Osteoblast (primary cell): ENCODE measurements around the gene UNC45A. TPM values are rescaled to one million over a fixed set of nuclear protein-coding genes. Genes with fewer than 3 reads are reported as not detected.
"Not testable (repeated sequence)": the region's sequence is repeated elsewhere in the genome, so short reads cannot be mapped to it uniquely, and the experiment has no call there.

Experiments used
- DNase-seq: peaks from one replicate; pipeline ENCODE4 v3.0.0; 2011; ENCODE audit warnings: low spot score, mixed read lengths; ENCODE audit not compliant: insufficient read length; ENCODE audit errors: missing footprints
- H2AFZ ChIP-seq: 2 replicates; pipeline ENCODE4 v1.6.0; 2011; ENCODE audit warnings: mild to moderate bottlenecking, low read length
- H3K27ac ChIP-seq: 2 replicates; pipeline ENCODE4 v1.5.1; 2011; ENCODE audit warnings: mild to moderate bottlenecking, low read depth, low read length, moderate library complexity
- H3K27me3 ChIP-seq: 2 replicates; pipeline ENCODE4 v1.6.0; 2012; ENCODE audit warnings: mild to moderate bottlenecking, control low read depth, inconsistent platforms, low read length, moderate library complexity; ENCODE audit not compliant: insufficient read depth
- H3K36me3 ChIP-seq: 2 replicates; pipeline ENCODE4 v1.5.1; 2011; ENCODE audit warnings: mild to moderate bottlenecking, low read length, control low read depth, moderate library complexity; ENCODE audit not compliant: insufficient read depth
- H3K4me1 ChIP-seq: 2 replicates; pipeline ENCODE4 v1.5.1; 2011; ENCODE audit warnings: mild to moderate bottlenecking, low read length, control low read depth, moderate library complexity; ENCODE audit not compliant: insufficient read depth
- H3K4me2 ChIP-seq: 2 replicates; pipeline ENCODE4 v1.6.0; 2011; ENCODE audit warnings: mild to moderate bottlenecking, low read length; ENCODE audit not compliant: insufficient read depth
- H3K4me3 ChIP-seq: fragments of 200-600 bp; sonication (generic); 3 replicates; pipeline ENCODE4 v1.5.1; 2012; ENCODE audit warnings: mild to moderate bottlenecking, low read length, inconsistent platforms; ENCODE audit not compliant: insufficient read depth
- H3K79me2 ChIP-seq: 2 replicates; pipeline ENCODE4 v1.6.0; 2012; ENCODE audit warnings: mild to moderate bottlenecking, low read length, control low read depth, inconsistent platforms; ENCODE audit not compliant: insufficient read depth
- H3K9me3 ChIP-seq: 2 replicates; pipeline ENCODE4 v1.5.1; 2011; ENCODE audit warnings: low read depth, low read length, control low read depth
- H4K20me1 ChIP-seq: 2 replicates; pipeline ENCODE4 v1.6.0; 2012; ENCODE audit warnings: mild to moderate bottlenecking, low read length, control low read depth; ENCODE audit not compliant: insufficient read depth
- total RNA-seq: library from RNA; depleted of rRNA; stranded (reverse); fragments of >200 nt; gene quantifications from 2 replicates; pipeline ENCODE4 v1.2.3, GENCODE V29; 2012
- TF ChIP-seq, protein P1 (sequence below): IDR thresholded peaks from 2 replicates; pipeline ENCODE4 v1.5.1; 2011; ENCODE audit warnings: mild to moderate bottlenecking, low read depth, low read length, moderate library complexity; ENCODE audit errors: extremely low read depth

The UNC45A gene
- total RNA-seq, 1 donor: 74.9 TPM

DNA sequence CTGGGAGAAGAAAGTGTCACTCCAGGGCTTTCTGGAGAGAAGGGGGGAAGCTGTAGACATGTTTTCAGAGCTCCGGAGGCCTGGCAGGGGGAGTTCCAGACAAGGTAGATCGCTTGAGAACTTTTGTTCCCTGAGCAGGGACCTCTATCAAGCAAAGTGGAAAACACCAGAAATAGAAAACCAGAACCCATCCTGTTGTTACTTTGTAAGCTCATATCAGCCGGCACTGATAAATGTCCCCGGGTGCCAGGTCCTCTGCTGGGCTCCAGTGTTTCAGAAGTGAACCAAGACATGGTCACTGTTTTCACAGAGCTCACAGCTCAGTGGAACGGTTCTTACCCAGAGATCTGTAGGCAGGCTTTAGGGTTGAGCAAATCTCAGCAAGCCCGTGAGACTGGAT lies 16.2 kb upstream of the UNC45A start:
- no peaks in the 10 kb centered on the region for H4K20me1 ChIP-seq
- no peak for DNase-seq
- no peak overlapping the region for H3K4me2 ChIP-seq
- H3K36me3 ChIP-seq: peaks cover 47% of the 10 kb centered on the region
- no peaks in the 10 kb centered on the region for H3K4me1 ChIP-seq
- no peaks in the 10 kb centered on the region for H3K27me3 ChIP-seq
- H3K9me3 ChIP-seq: no peaks in the 10 kb centered on the region
- H3K4me3 ChIP-seq: no peak overlapping the region
- H3K79me2 ChIP-seq: no peaks in the 10 kb centered on the region
- H3K27ac ChIP-seq: no peak overlapping the region
- TF ChIP-seq, protein P1, sequence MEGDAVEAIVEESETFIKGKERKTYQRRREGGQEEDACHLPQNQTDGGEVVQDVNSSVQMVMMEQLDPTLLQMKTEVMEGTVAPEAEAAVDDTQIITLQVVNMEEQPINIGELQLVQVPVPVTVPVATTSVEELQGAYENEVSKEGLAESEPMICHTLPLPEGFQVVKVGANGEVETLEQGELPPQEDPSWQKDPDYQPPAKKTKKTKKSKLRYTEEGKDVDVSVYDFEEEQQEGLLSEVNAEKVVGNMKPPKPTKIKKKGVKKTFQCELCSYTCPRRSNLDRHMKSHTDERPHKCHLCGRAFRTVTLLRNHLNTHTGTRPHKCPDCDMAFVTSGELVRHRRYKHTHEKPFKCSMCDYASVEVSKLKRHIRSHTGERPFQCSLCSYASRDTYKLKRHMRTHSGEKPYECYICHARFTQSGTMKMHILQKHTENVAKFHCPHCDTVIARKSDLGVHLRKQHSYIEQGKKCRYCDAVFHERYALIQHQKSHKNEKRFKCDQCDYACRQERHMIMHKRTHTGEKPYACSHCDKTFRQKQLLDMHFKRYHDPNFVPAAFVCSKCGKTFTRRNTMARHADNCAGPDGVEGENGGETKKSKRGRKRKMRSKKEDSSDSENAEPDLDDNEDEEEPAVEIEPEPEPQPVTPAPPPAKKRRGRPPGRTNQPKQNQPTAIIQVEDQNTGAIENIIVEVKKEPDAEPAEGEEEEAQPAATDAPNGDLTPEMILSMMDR: no peak
- H2AFZ ChIP-seq: no peak overlapping the region

DNA sequence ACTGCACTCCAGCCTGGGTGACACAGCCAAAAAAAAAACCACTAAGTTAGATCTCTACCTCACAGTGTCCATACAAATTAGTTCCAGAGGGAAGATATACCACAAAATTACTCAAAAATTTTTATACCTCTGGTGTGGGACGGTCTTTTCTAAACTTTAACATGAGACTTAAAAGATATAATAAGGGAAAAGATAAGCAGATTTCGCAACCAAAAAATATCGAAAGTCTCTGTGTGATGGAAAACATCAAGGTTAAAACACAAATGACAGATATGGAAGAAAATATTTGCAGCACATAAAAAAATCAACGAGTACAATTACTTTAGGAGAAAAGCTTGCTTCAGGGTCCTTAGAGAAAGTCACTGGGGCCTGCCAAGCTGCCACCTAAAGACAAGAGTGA lies 13.2 kb upstream of the UNC45A start:
- peaks cover 29% of the 10 kb centered on the region for H3K36me3 ChIP-seq
- TF ChIP-seq, protein P1: no peak
- no peaks in the 10 kb centered on the region for H3K4me1 ChIP-seq
- no peak overlapping the region for H3K4me2 ChIP-seq
- no peak overlapping the region for H3K4me3 ChIP-seq
- DNase-seq: no peak
- H4K20me1 ChIP-seq: no peaks in the 10 kb centered on the region
- H3K79me2 ChIP-seq: no peaks in the 10 kb centered on the region
- no peaks in the 10 kb centered on the region for H3K27me3 ChIP-seq
- no peak overlapping the region for H3K27ac ChIP-seq
- no peaks in the 10 kb centered on the region for H3K9me3 ChIP-seq
- H2AFZ ChIP-seq: no peak overlapping the region

DNA sequence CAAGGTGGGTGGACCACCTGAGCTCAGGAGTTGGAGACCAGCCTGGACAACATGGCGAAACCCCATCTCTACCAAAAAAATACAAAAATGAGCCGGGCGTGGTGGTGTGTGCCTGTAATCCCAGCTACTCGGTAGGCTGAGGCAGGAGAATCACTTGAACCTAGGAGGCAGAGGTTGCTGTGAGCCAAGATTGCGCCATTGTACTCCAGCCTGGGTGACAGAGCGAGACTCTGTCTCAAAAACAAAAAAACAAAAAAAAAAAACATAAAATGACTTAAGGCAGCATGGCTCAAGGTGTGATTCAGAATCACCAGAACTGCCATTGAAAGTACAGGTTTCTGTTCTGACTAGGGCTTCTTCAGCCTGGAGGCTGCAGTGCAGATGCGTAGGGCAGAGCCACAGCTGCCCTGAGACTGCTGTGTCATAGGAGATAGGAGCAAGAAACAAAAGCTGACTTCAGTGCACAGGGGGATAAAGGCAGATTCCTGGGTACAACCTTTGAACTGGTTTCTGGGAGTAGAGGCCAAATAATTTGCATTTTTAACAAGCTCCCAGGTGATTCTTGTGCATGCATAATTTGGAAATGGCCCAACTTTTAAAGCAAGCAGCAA lies 12.3 kb upstream of the UNC45A start:
- not testable (repeated sequence) for H3K4me1 ChIP-seq, H3K4me3 ChIP-seq, H3K79me2 ChIP-seq, H2AFZ ChIP-seq, H4K20me1 ChIP-seq, H3K4me2 ChIP-seq, H3K27me3 ChIP-seq, H3K9me3 ChIP-seq, H3K27ac ChIP-seq
- peak; percentile 42 for DNase-seq
- H3K36me3 ChIP-seq: peaks cover 21% of the 10 kb centered on the region

DNA sequence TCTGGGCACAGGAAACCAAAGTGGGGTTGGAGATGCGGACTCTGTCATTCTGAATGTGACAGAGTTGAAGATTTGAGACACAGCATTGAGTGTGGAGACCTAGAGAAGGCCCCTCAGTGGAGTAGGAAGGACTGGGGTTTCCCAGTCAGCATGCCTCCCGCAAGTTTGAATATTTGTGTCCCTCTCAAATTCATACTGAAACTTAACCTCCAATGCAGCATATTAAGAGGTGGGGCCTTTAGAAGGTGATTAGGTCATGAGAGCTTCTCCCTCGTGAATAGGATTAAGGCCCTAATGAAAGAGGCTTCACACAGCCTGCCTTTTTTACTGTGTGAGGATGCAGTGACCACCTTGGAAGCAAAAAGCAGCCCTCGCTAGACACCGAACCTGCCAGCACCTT lies 10.7 kb upstream of the UNC45A start:
- DNase-seq: peak; percentile 27
- H3K79me2 ChIP-seq: no peaks in the 10 kb centered on the region
- H3K4me1 ChIP-seq: no peaks in the 10 kb centered on the region
- H3K4me3 ChIP-seq: no peak overlapping the region
- no peaks in the 10 kb centered on the region for H4K20me1 ChIP-seq
- H2AFZ ChIP-seq: no peak overlapping the region
- no peak overlapping the region for H3K4me2 ChIP-seq
- no peaks in the 10 kb centered on the region for H3K27me3 ChIP-seq
- H3K36me3 ChIP-seq: peaks cover 15% of the 10 kb centered on the region
- TF ChIP-seq, protein P1: no peak
- no peaks in the 10 kb centered on the region for H3K9me3 ChIP-seq
- H3K27ac ChIP-seq: no peak overlapping the region

DNA sequence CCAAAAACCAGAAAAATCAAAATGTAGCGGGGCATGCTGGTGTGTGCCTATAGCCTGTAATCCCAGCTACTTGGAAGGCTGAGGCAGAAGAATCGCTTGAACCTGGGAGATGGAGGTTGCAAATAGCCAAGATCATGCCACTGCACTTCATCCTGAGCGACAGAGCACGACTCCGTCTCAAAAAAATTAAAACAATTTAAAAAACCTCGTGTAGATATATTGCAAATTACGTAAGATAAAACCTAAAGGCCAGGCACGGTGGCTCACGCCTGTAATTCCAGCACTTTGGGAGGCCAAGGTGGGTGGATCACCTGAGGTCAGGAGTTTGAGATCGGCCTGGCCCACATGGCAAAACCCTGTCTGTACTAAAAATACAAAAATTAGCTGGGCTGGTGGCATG lies 8.3 kb upstream of the UNC45A start:
- not testable (repeated sequence) for H3K4me3 ChIP-seq, H4K20me1 ChIP-seq, H3K9me3 ChIP-seq, H3K4me2 ChIP-seq, H2AFZ ChIP-seq, H3K27ac ChIP-seq, H3K36me3 ChIP-seq, DNase-seq, H3K4me1 ChIP-seq, H3K79me2 ChIP-seq, H3K27me3 ChIP-seq

DNA sequence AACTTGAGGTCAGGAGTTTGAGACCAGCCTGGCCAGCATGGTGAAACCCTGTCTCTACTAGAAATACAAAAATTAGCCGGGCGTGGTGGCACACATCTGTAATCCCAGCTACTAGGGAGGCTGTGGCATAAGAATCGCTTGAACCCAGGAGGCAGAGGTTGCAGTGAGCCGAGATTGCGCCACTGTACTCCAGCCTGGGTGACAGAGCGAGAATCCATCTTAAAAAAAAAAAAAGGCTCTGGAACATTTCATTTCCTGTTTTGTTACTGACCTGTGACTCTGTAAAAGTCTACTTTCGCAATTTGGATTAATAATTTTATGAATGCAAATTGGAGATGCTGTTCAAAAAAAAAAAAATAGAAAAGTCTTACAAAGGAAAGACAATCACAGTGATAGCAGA lies 7.0 kb upstream of the UNC45A start:
- not testable (repeated sequence) for H3K4me2 ChIP-seq, H4K20me1 ChIP-seq, DNase-seq, H3K27me3 ChIP-seq, H3K36me3 ChIP-seq, H3K4me3 ChIP-seq, H3K27ac ChIP-seq, H3K9me3 ChIP-seq, H2AFZ ChIP-seq, H3K79me2 ChIP-seq
- H3K4me1 ChIP-seq: peaks cover 14% of the 10 kb centered on the region
